Spleen (tissue), 11 donors: Measurements from ENCODE around the gene CEND1. TPM values are rescaled to one million over a fixed set of nuclear protein-coding genes. Genes with fewer than 3 reads are reported as not detected.

Experiments
- DNase-seq: peaks from one replicate; pipeline ENCODE4 v3.0.0-alpha.2; 2020
- H3K27ac ChIP-seq, 8 donors: fragments of 200-600 bp; sonication (generic) in 7 of 8; 1 replicate in 4 of 8; 2 replicates in 4 of 8; pipeline versions ENCODE4 v1.5.0 to v1.8.0; 2016 to 2021; ENCODE audit warnings: inconsistent platforms in 4 of 8, mild to moderate bottlenecking in 4 of 8, moderate library complexity in 1 of 8
- H3K27me3 ChIP-seq, 7 donors: fragments of 200-600 bp; sonication (generic) in 6 of 7; replicated peaks in 1 of 7; 1 replicate in 4 of 7; 2 replicates in 3 of 7; pipeline versions ENCODE4 v1.5.0 to v1.8.0; 2016 to 2021; ENCODE audit warnings: inconsistent platforms in 3 of 7, mild to moderate bottlenecking in 1 of 7
- H3K36me3 ChIP-seq, 6 donors: fragments of 200-600 bp; sonication (generic) in 5 of 6; 1 replicate in 4 of 6; 2 replicates in 2 of 6; pipeline versions ENCODE4 v1.5.0 to v1.8.0; 2016 to 2021; ENCODE audit warnings: inconsistent platforms in 2 of 6
- H3K4me1 ChIP-seq, 6 donors: fragments of 200-600 bp; sonication (generic) in 5 of 6; 1 replicate in 3 of 6; 2 replicates in 3 of 6; pipeline versions ENCODE4 v1.5.0 to v1.8.0; 2016 to 2021; ENCODE audit warnings: inconsistent platforms in 3 of 6
- H3K4me3 ChIP-seq, 8 donors: fragments of 200-600 bp; sonication (generic) in 7 of 8; 1 replicate in 4 of 8; 2 replicates in 4 of 8; pipeline versions ENCODE4 v1.5.0 to v1.8.0; 2016 to 2021; ENCODE audit warnings: inconsistent platforms in 4 of 8, mild to moderate bottlenecking in 4 of 8, moderate library complexity in 2 of 8
- H3K9me3 ChIP-seq, 8 donors: fragments of 200-600 bp; sonication (generic) in 7 of 8; 1 replicate in 4 of 8; 2 replicates in 4 of 8; pipeline versions ENCODE4 v1.5.0 to v1.8.0; 2016 to 2021; ENCODE audit warnings: inconsistent platforms in 4 of 8
- CTCF ChIP-seq, 11 experiments: fragments of 200-600 bp in 7 of 11; fragments of 450-650 bp in 4 of 11; sonication (generic) in 4 of 11; IDR thresholded peaks in 8 of 11; conservative IDR thresholded peaks in 3 of 11; 1 replicate in 7 of 11; 2 replicates in 4 of 11; pipeline versions ENCODE4 v1.4.0 to v1.8.0; 2016 to 2021; ENCODE audit warnings: antibody characterized with exemption in 11 of 11, inconsistent platforms in 4 of 11, mild to moderate bottlenecking in 1 of 11
- POLR2A ChIP-seq, 3 donors: fragments of 450-650 bp; IDR thresholded peaks; one replicate each; pipeline ENCODE4 v1.5.1; 2017; ENCODE audit warnings: antibody characterized with exemption in 3 of 3, mild to moderate bottlenecking in 1 of 3
- POLR2AphosphoS5 ChIP-seq, 3 donors: sonication (generic); formaldehyde crosslinking; IDR thresholded peaks; one replicate each; pipeline ENCODE4 v1.5.1; 2017; ENCODE audit warnings: antibody characterized with exemption in 3 of 3
- WGBS, 5 donors: extraction: QIAGEN DNeasy Blood & Tissue Kit in 3 of 5; methylation state at CpG; one replicate each; pipeline versions ENCODE4 v1.1.5 to v1.1.7; 2013 to 2018; 5-methylcytosine and 5-hydroxymethylcytosine counted together
- intact Hi-C: fragments of 100-400 bp; cut with DNase I; formaldehyde crosslinking; loops from one replicate; pipeline ENCODE4 v1.15.0; 2023; ENCODE audit warnings: low total_unique reads
- polyA plus RNA-seq, 3 donors: library from polyadenylated mRNA; stranded (reverse); fragments of 200-250 nt; gene quantifications; one replicate each; pipeline ENCODE4 v1.2.1, GENCODE V29; 2013
- total RNA-seq, 7 donors: library from RNA; depleted of rRNA in 3 of 7; stranded (reverse); fragments of >200 nt in 3 of 7; fragmentation: NEBNext Ultra II Directional in 4 of 7; extraction: Animal tissue kit (Norgen Biotek cat#: 25700) in 4 of 7; gene quantifications; one replicate each; pipeline versions ENCODE4 v1.1.0 to v1.2.1, GENCODE V29; 2016 to 2021
- donor health status: healthy with polysubstance abuse.
- donor health status: DM: no; HTN: no; CAD: no; lungs with moderate emphysema.
- donor health status: DM: no; HTN: no; CAD: no.
- donor health status: Bipolar disorder and iron deficiency.
- donor health status: healthy.
- donor health status: DM: no; HTN: no; CAD: no.
- donor health status: DM: yes; HTN: yes; CAD: no.

CEND1 gene
- total and polyA plus RNA-seq, 10 donors = 0.29 to 0.42 (median 0.42) TPM; not detected in 7

- DNase-seq = no peak
- H3K4me1 ChIP-seq = peaks cover 12 to 65% (median 44%) of the 10 kb centered on the region in 6 donors
Measured at GRCh38 chr11:802693-803466, 13.0 kb upstream of the CEND1 start.

GRCh38 chr11:802018-802617, 12.2 kb upstream of the CEND1 start:
- H3K27ac ChIP-seq = no peak overlapping the region
- peaks cover 12 to 65% (median 46%) of the 10 kb centered on the region in 6 donors for H3K4me1 ChIP-seq
- DNase-seq = no peak
- H3K4me3 ChIP-seq = no peak overlapping the region
- no peak for TF ChIP-seq CTCF (IDR thresholded peaks at IDR 0.05 in 8 of 11, conservative IDR thresholded peaks at IDR 0.05 in 3 of 11)
- peak in 2 of 3 donors; percentile 7 to 28 for TF ChIP-seq POLR2AphosphoS5 (IDR thresholded peaks at IDR 0.05)
- no peaks in the 10 kb centered on the region for H3K9me3 ChIP-seq
- WGBS, 5 donors = 93 to 97% (median 96%) methylated on average over 12 to 21 of the region's 21 CpGs
- intact Hi-C loops = no loop called here
- H3K36me3 ChIP-seq = peaks cover 0 to 42% (median 14%) of the 10 kb centered on the region in 6 donors
- no peaks in the 10 kb centered on the region for H3K27me3 ChIP-seq

More at GRCh38 chr11:802693-803466, 13.0 kb upstream of the CEND1 start:
- TF ChIP-seq POLR2A (IDR thresholded peaks at IDR 0.05) = no peak
- peak in 1 of 3 donors; percentile 43 for TF ChIP-seq POLR2AphosphoS5 (IDR thresholded peaks at IDR 0.05)
- Histone ChIP-seq H3K27me3 (no peaks in the 10 kb centered on the region), H3K4me3 (no peak overlapping the region), H3K27ac (no peak overlapping the region), H3K9me3 (no peaks in the 10 kb centered on the region), H3K36me3 (peaks cover 0 to 42% (median 14%) of the 10 kb centered on the region in 6 donors)
- intact Hi-C loops = no loop called here
- 92 to 96% (median 94%) methylated on average over 18 to 28 of the region's 28 CpGs for WGBS, 5 donors

GRCh38 chr11:801097-801780, 11.3 kb upstream of the CEND1 start:
- peak in 1 of 3 donors; percentile 6 for TF ChIP-seq POLR2AphosphoS5 (IDR thresholded peaks at IDR 0.05)
- TF ChIP-seq CTCF (IDR thresholded peaks at IDR 0.05 in 8 of 11, conservative IDR thresholded peaks at IDR 0.05 in 3 of 11) = no peak
- TF ChIP-seq POLR2A (IDR thresholded peaks at IDR 0.05) = no peak
- WGBS, 5 donors = 87 to 96% (median 90%) methylated on average over 13 to 20 of the region's 20 CpGs
- Histone ChIP-seq H3K27me3 (no peaks in the 10 kb centered on the region), H3K4me3 (no peak overlapping the region), H3K36me3 (peaks cover 0 to 42% (median 14%) of the 10 kb centered on the region in 6 donors), H3K9me3 (no peaks in the 10 kb centered on the region), H3K27ac (no peak overlapping the region), H3K4me1 (peaks cover 21 to 74% (median 54%) of the 10 kb centered on the region in 6 donors)
- intact Hi-C loops = no loop called here
- DNase-seq = no peak

DNA sequence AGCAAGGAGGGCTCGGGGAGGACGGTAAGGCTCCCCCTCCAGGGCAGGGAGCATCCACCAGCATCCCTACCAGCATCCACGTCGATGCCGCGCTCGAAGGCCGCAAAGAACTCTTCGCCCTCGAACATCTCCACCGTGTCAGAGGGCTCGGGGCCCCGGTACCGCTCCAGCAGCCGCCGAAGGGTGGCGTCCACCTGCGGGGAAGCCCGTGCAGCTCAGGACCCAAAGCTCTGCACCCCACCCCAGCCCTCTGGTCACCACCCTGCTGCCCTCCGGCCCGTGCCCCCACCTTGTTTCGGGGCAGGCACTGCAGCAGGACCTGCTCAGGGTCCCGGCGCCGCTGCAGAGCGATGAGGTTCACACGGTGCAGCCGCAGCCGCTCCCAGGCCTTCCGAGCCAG, 10.6 kb upstream of the CEND1 start:
- H3K4me1 ChIP-seq = peaks cover 25 to 76% (median 55%) of the 10 kb centered on the region in 6 donors
- no peak for DNase-seq
- no peak for TF ChIP-seq POLR2A (IDR thresholded peaks at IDR 0.05)
- TF ChIP-seq CTCF (IDR thresholded peaks at IDR 0.05 in 8 of 11, conservative IDR thresholded peaks at IDR 0.05 in 3 of 11) = no peak
- no peak for TF ChIP-seq POLR2AphosphoS5 (IDR thresholded peaks at IDR 0.05)
- no peak overlapping the region for H3K27ac ChIP-seq
- H3K36me3 ChIP-seq = peaks cover 0 to 42% (median 14%) of the 10 kb centered on the region in 6 donors
- no peak overlapping the region for H3K4me3 ChIP-seq
- H3K27me3 ChIP-seq = no peaks in the 10 kb centered on the region
- WGBS, 5 donors = 93 to 97% (median 95%) methylated on average over 8 to 30 of the region's 30 CpGs
- H3K9me3 ChIP-seq = no peaks in the 10 kb centered on the region
- intact Hi-C loops = no loop called here
